OCI-LY7 (cell line): ENCODE data around the gene CEP170.

Source experiments
- EZH2phosphoT487 ChIP-seq: fragments of 200-600 bp; sonication (generic); IDR thresholded peaks from 2 replicates; pipeline ENCODE4 v1.6.1; 2018; ENCODE audit warnings: low read depth, borderline replicate concordance, mild to moderate bottlenecking, mixed run types, antibody characterized with exemption, low read length, moderate library complexity, mixed read lengths
- TF ChIP-seq, protein P1 (sequence below): fragments of 200-600 bp; sonication (generic); conservative IDR thresholded peaks from 2 replicates; pipeline ENCODE4 v1.5.1; 2014; ENCODE audit warnings: mild to moderate bottlenecking, antibody characterized with exemption, low read length, moderate library complexity, mixed read lengths

DNA sequence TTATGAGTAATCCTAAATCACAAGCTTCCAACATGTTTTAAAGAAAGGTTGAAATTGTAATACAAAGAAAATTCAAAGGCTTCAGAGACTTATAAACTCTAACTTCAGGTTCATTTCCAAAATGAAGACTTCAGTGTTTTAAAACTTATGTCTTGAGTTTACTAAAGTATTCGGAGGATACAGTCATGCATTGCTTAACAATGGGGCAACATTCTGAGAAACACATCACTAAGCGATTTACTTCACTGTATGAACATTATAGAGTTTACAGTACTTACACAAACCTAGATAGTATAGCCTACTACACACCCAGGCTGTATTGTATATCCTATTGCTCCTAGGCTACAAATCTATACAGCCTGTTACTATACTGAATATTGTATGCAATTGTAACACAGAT lies 38.3 kb downstream of the CEP170 start:
- TF ChIP-seq, protein P1, sequence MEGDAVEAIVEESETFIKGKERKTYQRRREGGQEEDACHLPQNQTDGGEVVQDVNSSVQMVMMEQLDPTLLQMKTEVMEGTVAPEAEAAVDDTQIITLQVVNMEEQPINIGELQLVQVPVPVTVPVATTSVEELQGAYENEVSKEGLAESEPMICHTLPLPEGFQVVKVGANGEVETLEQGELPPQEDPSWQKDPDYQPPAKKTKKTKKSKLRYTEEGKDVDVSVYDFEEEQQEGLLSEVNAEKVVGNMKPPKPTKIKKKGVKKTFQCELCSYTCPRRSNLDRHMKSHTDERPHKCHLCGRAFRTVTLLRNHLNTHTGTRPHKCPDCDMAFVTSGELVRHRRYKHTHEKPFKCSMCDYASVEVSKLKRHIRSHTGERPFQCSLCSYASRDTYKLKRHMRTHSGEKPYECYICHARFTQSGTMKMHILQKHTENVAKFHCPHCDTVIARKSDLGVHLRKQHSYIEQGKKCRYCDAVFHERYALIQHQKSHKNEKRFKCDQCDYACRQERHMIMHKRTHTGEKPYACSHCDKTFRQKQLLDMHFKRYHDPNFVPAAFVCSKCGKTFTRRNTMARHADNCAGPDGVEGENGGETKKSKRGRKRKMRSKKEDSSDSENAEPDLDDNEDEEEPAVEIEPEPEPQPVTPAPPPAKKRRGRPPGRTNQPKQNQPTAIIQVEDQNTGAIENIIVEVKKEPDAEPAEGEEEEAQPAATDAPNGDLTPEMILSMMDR: no peak
- no peak for TF ChIP-seq EZH2phosphoT487
